IPS-NIHi7 (cell line): ENCODE data around the gene CNTNAP5.
A peak's percentile ranks its signal among the peaks of the same experiment; 100 is the strongest.

Source experiments
- DNase-seq: peaks from one replicate; pipeline ENCODE4 v3.0.0; 2012; ENCODE audit warnings: mixed read lengths; ENCODE audit errors: extremely low spot score

The CNTNAP5 gene

DNA sequence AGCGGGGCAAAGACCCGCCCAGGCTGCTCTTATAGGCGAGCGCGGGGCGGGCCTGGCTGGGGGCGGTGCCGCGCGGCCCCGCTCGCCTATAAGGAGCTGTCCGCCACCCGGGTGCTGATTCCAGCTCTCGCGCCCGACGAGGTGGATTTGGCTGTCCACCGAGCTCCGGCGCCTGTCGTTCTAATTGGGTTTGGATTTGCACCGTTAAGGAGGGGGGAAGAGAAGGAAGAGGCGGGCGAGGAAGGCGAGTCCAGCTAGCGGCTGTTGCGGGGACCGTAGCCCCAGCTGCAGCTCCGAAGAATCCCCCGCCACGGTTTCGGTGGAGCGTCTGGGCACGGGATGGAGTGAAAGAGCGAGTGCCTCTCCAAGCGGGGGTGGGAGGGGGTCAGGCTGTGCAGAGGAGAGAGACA lies at the start of gene CNTNAP5:
Gene CNTNAP5, plus strand, starts transcription at position 117 of the 410 bp plus-strand sequence. CDS start 364 bp downstream, outside the sequence.
- DNase-seq, result peak; percentile 92

DNA sequence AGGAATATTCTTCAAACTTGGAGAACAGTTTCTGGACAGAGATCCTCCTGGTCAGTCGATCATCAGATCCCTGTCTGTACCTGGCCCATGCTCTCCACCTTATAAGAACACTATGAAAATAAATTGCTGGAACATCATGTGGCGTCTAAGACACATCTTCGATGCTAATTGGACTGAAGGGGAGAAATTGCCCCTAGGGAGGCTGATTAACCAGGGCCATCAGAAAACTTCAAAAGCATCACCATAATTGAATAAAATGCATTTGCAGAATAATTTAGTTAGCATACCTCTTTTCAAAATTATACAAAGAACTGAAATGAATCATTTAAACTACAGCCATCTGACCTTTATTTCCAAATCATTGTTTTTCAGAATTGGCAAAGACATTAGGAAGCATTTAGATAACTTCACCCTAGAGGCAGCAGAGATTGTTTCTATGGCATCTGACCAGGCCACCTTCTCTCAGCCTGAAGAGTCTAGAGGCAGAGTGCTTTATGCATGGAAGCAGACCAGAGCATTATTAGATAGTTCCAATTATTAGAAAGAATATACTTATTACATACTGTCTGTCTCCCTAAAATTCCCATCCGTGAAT lies 48.9 kb upstream of the CNTNAP5 start:
- no peak for DNase-seq

DNA sequence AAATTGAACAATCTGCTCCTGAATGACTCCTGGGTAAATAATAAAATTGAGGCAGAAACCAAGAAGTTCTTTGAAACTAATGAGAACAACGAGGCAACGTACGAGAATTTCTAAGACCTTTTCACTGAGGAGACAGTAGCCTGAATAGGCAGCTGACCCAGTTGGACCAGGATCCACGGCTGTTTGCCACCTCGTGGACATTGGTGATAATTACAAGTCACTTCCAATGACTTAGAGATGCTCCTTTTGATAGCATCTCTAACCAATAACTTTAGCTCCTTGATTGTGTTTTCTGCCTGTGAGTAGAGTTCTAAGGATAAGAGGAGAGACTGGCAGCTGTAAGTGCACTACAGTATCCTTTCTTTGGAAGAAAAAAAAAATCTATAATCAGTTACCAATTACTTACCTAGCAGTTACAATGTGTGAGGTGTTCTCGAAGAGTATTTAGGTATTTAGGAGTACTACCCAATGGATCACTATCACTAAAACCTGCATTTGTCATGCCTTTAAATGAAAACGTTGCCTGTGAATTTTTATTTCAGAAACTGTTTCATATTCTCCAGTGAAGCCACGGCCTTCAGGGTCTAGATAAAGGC lies 31.3 kb upstream of the CNTNAP5 start:
- peak; percentile 69 for DNase-seq

DNA sequence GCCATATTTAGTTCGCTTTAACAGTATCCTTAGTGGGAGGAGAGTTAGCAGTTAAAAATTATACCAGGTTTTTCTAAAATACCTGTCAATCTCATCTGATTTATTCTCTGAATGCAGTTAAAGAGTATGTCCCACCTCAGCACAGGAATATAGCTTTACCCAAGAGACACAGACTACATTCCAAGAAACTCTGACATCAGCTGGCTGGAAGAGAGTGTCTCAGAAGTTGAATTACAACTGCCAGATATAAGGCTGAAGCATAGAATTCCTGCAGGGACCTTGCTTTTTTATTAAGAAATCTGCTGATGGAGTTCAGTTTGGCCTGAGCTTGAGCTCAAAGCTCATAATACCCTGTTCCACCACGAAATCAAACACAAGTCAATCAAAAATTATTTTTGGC lies 25.4 kb upstream of the CNTNAP5 start:
- no peak for DNase-seq

DNA sequence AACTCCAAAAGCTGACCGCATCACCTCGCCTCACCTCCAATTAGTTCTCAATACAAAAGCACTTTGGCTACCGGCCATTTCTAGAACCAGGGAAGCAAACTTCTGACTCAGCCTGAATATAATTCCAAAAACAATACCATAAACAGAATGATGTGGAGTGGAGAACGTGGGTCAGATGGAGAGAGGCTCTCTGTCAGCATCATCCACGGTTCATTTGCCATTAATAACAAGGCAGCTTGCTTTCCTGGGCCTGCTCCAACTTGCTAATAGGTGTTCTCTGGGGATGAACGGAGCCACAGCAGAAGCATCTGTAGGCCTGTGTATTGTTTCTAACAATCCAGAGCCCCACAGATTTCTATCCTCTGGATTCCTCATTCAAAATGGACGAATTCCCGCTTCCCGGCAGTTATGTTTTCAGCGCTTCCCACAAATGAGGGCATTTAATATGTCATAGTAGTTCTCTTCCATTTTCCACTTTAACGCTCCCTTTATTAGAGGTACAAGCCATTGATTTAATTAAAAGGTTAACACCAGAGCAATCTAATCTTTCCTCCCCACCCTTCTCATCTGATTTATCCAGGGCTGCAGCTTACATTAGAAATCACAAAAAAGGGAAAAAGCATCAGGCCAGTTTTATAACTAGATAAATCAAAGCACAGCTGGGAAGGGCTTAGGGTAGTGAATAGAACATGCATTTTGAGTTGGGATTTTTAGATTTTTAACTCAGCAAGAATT lies 23.2 kb upstream of the CNTNAP5 start:
- DNase-seq, result no peak

DNA sequence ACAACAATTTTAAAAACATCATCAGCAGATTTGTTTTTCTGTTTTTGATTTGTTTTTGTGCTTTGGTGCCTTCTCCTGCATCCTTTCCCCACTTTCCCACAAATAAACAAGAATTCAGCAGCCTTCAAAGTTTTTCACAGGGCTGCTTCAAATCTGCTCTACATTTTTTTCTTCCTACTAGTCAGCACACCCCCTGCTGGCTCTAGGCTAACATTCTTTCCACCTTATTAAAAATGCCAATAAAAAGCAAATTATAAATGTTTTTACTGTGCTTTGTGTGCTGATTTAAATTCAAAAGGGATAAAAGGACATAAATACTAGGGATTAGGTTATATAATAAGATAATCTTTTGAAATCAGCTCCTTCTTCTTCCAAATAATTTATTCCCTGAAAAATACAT lies 6.2 kb upstream of the CNTNAP5 start:
- no peak for DNase-seq

DNA sequence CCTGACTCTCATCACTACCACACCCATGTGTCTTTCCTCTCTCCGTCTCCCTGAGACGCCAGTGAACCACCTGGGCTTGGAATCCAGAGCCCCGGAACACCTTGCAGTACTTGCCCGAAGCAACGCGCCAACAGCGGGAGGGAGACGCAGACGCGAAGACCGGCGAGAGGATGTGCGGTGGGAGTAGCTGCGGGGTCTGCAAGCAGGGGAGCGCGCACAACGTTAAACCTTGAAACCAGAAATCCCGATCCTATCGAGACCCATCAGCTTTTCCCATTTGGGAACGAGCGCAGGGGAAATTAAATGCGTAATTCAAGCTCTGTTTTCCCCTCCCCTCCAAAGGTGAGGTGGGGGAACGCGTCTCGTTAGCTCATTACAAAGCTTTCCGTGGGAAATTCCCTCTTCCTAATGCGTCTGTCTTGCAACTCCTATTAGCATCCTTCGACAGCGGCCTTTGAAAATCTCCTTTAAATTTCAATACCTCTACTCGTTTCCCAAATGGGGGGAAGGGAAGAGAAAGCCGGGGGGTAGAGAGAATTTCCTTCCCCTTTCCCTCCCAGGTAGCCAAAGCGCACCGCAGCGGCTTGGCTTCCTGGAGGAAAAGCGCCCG lies 421 bp upstream of the CNTNAP5 start:
- DNase-seq, result peak; percentile 41

DNA sequence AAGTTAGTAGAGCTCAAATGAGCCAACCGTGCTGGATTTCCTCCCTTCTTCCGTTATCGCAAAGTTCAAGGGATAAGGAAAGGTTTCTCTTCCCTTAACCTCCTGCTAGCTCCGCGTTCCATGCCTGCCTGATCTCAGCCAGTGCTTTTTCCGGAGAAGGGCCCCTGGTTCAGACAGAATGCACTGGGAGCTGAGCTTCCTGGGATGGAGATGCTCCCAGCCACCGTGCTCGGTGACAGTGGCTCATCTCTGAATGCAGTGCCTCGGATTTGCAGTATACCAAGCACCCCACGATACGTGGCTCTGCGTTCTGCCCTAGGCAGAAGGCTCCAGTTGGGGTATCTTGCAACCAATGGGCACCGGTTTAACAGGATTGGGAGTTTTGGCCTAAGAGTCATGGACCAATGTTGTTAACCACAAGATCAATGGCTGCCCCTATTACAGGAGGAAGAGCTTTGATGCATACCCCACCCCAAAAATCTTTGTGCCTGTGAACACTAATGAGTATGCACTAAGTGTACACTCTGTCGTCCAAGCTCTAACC lies 876 bp downstream of the CNTNAP5 start:
- peak; percentile 9 for DNase-seq

DNA sequence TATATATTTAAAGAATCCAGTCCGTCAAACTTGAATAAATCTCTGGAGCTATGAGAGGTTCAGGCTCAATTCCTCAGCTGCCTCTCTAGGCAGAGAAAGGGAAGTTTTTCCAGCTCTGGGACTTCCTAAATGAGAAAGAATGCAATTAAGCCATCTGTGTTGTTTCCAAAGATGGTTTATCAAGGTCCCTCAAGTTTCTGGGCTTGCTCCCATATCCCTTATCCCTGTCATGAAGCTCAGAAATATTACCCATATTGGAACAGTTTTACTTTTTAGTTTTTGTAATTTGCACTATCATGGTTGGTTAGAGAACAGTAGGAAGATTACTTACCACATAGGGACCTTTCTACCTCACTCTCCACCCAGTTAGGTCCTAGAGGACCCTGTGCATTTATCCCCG lies 1.4 kb downstream of the CNTNAP5 start:
- DNase-seq, result no peak

DNA sequence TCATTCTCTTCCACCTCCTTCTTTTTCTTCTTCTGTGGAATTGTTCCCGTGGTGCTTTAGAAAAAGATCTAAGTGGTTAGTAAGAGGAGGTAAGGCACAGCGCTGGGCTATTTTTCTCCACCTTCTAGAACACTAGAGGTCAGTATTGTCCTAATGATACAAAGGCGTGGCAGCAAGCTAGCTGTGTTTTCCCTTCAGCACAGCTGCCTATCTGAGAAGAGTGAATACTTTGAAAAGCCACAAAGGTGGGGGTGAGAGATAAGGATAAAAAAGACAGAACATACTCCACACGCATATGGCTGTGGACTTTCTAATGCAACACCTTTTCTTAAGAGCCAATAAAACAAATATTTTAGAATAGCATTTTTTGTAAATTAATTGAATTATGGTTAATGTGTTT lies 2.1 kb downstream of the CNTNAP5 start:
- peak; percentile 61 for DNase-seq

DNA sequence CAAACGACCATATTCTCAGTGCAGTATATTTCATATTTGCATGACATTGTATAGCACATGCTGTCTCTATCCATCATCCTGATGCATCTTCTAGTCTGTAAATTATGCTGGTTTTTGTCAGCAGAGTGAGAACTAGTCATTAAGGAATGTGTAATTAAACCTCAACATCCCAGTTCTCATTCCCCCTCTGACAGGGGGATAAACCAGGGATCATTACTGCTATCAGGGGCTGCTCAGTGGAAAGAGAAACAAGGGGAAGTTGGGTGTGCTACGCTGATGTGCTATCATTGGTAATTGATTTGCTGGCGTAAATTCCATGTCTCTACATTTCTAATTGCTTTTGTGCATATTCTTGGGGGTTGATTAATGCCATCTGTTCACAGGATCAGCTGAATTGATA lies 7.7 kb downstream of the CNTNAP5 start:
- DNase-seq, result no peak

DNA sequence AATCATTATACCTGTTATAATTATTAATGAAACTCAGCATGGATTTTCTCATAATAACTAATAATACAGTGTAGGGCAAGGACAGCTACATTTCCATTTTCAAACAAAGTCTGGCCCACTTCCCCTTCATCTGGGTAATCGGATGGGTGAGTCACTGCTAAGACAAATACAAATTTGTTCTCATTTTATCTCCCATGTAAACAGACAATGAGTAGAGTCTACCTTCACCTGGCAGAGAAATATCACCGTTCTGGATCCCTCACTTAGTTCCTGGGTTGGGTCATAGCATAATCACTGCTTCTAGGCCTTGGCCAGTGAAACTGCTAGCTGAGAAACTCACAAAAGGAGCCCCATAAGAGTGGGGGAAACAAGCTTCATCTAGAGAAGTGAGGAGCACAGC lies 9.2 kb downstream of the CNTNAP5 start:
- DNase-seq, result no peak

DNA sequence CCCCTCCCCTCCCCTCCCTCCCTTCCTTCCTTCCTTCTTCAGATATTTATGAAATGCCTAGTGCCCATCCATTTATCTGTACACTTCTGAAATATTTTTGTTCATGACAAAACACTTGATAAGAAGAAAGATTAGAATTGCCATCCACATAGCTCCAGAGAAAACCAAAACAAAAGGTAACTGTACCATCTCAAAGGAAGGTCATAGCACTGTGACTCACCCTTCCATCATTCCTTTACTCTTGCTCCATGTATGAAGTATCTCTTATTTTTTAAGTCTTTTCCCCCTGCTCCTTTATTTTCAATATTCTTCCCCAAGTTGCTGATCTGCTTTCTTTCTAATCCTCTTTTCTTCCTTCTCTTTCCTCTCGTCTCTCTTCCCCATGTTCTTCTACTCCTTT lies 9.9 kb downstream of the CNTNAP5 start:
- no peak for DNase-seq

DNA sequence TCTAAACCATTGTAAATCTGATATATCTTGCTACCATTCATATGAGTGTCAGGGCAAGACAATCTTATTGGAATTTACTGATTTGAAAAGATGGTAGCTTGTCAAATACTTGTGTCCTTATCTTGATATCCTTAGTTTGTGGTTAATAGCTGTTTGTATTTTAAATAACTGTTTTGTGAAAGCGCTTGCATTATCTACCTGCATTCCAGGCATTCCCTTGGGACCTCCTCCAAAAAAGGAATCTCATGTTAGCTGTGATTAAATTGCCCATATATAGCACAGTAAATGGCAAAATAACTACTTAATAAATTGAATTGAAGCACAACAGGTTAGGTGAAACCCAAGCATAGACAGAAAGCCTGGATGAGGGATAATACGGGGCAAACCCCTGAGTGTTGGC lies 13.9 kb downstream of the CNTNAP5 start:
- no peak for DNase-seq

DNA sequence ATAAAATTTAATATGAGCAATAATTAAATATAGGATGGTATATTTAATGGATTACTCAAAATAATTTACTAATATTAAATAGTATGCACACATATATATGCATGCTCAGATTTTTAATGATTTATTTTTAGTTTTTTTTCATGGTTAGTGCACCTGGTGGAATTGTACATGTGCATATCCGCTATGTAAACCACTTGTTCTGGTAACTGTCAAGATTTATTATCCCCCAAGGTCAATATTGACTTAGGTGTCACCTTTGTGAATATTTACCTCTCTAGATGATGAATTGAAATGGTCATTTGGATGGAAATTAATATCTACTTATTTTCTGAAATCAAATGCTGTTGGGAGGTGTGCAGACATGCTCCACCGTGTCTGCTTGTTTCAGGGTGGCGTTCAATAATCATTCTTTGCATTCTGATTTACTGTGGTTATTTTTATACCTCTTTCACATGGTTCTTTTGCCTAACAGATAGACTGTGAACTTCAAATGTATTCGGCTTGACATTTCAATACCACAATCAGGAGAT lies 14.7 kb downstream of the CNTNAP5 start:
- DNase-seq, result no peak

DNA sequence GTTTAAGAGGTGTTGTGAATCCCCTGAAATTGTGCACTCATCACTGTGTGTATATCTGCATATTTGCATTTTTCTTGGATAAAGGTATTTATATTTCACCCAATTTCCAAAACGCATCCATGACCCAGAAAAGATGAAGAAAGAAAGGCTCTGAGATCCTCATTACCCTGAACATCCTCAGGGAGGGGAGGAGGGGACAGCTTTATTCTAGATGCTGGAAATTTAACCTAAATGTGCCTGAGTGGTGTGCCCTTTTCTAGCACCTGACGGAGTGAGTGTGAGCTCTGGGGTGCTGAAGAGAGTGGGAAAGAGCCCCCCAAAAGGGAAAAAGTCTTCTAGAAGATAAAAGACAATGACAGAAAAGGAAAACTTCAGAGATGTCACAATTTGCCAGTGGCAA lies 20.8 kb downstream of the CNTNAP5 start:
- no peak for DNase-seq

DNA sequence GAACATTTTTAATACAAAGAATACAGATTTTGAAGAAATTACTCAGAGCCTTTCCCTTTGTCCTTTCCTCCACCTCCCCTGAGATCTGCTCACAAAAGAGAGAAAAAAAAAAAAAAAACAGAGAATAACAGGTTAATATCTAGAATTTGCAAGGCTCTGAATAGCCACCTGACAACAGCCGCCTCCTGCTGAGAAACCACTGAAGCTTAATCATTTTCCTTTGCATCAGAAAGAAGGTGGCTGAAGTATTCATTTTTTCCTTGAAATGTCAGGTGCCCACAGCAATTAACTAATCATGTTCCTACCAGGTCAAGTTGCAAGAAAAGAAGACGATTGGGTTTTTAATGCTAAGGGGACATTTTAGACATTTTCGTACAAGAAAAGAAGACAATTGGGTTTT lies 21.2 kb downstream of the CNTNAP5 start:
- peak; percentile 25 for DNase-seq

DNA sequence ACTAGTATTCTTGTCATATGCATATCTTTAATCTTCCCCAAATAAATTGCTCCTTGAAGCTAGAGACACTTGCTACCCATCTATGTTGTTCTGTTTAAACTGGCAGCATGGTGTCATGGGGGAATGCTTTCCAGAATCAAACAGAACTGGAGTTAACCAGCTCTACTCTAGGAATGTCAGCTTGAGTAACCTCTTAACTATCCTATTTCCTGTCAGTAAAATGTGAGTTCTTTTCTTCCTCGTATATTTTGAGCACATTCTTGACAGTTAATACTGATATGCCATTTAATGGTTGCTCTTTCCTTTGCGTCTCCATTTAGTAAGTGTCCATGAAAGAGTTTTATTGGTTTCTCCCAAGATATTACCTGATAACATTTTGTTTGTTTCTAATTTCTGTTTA lies 23.0 kb downstream of the CNTNAP5 start:
- DNase-seq, result no peak

DNA sequence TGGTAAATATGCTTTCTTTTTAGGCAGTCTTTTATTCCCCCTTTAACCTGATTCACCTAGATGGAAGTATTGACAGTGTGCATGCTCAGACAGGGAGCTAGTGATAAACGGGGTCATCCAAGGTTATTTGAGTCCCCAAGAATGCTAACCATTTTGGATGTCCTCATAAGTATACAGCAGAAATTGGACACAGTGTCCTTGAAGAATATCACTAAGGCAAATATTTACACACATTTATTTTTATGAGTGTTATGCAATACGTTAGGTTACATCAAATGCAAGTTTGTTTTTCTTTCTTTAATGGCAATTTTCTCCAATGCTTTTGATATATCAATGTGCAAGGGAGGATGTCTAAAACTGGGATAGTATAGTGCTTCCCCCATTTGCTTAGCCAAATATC lies 23.6 kb downstream of the CNTNAP5 start:
- DNase-seq, result no peak

DNA sequence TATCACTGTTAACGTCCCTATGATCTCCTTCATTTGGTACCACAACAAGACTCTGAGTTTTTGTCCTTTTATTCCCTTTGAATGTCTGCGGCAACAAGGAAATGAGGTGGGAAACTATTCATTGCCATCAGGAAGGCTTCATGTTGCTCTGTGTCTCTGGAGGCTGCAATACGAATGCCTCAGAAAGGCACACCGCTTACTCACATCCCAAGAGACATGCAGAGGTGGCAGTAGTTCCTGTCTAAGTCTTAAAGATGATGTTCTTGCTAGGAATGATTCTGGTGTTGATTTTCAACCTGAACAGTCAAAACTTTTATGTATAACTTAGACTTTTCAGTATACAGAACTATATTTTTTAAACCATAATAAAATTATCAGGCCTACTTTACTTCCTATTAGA lies 24.0 kb downstream of the CNTNAP5 start:
- DNase-seq, result no peak

DNA sequence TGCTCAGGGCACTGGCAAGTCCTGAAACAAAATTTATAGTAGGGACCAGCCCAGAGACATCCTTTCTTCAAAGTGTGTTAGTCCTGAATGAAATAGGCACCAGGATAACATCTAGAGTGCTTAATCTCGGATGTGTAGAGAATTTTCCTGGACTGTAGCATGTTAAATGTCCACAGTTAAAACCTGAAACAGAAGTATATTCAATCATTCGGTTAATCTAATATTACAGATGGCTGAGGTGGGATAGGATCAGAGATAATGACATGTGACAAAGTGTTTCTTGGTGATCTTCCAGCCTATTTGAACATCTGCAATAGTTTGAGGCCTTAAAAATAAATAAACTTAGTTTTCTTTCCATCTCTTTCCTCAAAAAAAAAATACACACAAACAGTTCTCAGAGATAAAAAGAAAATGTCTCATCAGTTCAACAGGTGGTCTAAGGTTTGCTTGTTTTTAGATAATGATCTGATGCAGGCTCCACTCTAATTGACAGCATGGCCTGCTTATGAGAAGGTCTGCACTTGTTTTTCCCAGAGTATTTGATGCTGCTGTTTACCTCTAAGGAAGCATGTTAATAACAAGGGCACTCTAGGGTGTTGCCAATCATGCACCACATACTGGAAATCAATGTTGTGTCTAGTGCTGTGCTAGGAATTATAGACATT lies 25.9 kb downstream of the CNTNAP5 start:
- no peak for DNase-seq

DNA sequence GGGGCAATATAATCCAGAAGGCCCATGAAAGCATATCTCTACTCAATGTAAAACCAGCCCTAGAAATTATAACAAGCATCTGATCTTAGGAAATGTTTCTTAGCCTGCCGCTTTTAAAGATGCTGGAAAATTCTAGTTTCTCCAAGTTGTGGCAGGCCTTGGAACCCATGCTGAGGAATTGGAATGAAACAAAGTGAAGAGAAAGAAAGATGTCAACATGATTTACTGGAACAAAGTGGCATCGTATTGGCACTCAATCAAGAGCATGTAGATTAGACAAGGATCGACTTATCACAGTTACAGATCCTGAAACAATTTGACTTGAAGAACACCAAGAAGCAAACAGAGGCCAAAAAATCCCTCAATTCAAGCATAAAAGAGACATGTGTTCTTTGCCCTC lies 28.7 kb downstream of the CNTNAP5 start:
- no peak for DNase-seq
